HepG2 (cell line): ENCODE results near the gene GPR176.

Experiments used
- EZH2 ChIP-seq: conservative IDR thresholded peaks from 2 replicates; pipeline ENCODE4 v1.6.1; 2012; ENCODE audit warnings: mild to moderate bottlenecking, low read depth, low read length, moderate library complexity
- POLR2AphosphoS5 ChIP-seq: IDR thresholded peaks from 2 replicates; pipeline ENCODE4 v1.6.1; 2012; ENCODE audit warnings: low read depth, low read length
- TGIF2 ChIP-seq: IDR thresholded peaks from 2 replicates; pipeline ENCODE4 v1.6.1; 2016; ENCODE audit warnings: control low read depth, missing compliant biosample characterization
- ZBTB1 ChIP-seq: sonication (generic); formaldehyde crosslinking; IDR thresholded peaks from 2 replicates; pipeline ENCODE4 v1.4.0; 2020; ENCODE audit warnings: missing genetic modification reagents, borderline replicate concordance
- ZNF20 ChIP-seq: sonication (generic); formaldehyde crosslinking; IDR thresholded peaks from 2 replicates; pipeline ENCODE4 v1.4.0; 2020; ENCODE audit warnings: mild to moderate bottlenecking, moderate library complexity, missing genetic modification reagents
- ZNF543 ChIP-seq: sonication (generic); formaldehyde crosslinking; IDR thresholded peaks from 2 replicates; pipeline ENCODE4 v1.4.0; 2020; ENCODE audit warnings: mild to moderate bottlenecking, missing genetic modification reagents
- ZNF775 ChIP-seq: sonication (generic); formaldehyde crosslinking; IDR thresholded peaks from 2 replicates; pipeline ENCODE4 v1.4.0; 2020; ENCODE audit warnings: missing genetic modification reagents, mild to moderate bottlenecking, moderate library complexity, borderline replicate concordance
- ZNF816 ChIP-seq: sonication (generic); formaldehyde crosslinking; IDR thresholded peaks from 2 replicates; pipeline ENCODE4 v1.8.0; 2022; ENCODE audit warnings: missing genetic modification reagents, mild to moderate bottlenecking, borderline replicate concordance
- TF ChIP-seq, protein P1 (sequence below): sonication (generic); formaldehyde crosslinking; IDR thresholded peaks from 2 replicates; pipeline ENCODE4 v1.5.0; 2020; ENCODE audit warnings: missing genetic modification reagents, mild to moderate bottlenecking, borderline replicate concordance
- TF ChIP-seq, protein P2 (sequence below): sonication (generic); formaldehyde crosslinking; IDR thresholded peaks from 2 replicates; pipeline ENCODE4 v1.5.0; 2020; ENCODE audit warnings: mild to moderate bottlenecking, missing genetic modification reagents, moderate library complexity
- TF ChIP-seq, protein P3 (sequence below): sonication (generic); formaldehyde crosslinking; IDR thresholded peaks from one replicate; pipeline ENCODE4 v1.5.1; 2020; ENCODE audit warnings: mild to moderate bottlenecking, missing genetic modification reagents; ENCODE audit errors: not compliant biosample characterization

DNA sequence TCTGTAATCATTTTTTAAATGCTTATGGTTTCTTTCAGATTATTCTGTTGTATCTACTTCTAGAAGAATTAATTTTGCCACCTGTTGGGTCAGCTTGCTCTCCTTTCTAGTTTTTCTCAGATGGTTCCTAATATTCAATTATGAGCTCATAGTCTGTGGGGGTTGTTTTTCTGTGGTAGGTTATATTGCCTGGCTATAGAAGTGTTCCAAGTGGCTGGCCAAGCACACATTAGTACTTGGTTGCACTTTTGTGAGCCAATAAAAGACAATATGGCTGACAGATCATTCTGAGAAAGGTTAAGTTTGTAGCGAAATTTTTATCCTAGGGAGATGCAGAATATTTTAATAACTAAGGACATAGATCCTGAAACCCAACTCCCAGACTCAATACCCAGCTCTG is 105.6 kb downstream of the GPR176 start:
- no peak for TF ChIP-seq EZH2
- TF ChIP-seq ZNF775, result no peak
- TF ChIP-seq, protein P1, sequence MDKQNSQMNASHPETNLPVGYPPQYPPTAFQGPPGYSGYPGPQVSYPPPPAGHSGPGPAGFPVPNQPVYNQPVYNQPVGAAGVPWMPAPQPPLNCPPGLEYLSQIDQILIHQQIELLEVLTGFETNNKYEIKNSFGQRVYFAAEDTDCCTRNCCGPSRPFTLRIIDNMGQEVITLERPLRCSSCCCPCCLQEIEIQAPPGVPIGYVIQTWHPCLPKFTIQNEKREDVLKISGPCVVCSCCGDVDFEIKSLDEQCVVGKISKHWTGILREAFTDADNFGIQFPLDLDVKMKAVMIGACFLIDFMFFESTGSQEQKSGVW, result no peak
- TF ChIP-seq ZBTB1 (CRISPR knock-in tag), result no peak
- TF ChIP-seq POLR2AphosphoS5, result no peak
- no peak for TF ChIP-seq ZNF20 (CRISPR knock-in tag)
- TF ChIP-seq ZNF816 (CRISPR knock-in tag), result no peak
- TF ChIP-seq TGIF2 (CRISPR knock-in tag), result no peak
- no peak for TF ChIP-seq ZNF543 (CRISPR knock-in tag)
- TF ChIP-seq, protein P2, sequence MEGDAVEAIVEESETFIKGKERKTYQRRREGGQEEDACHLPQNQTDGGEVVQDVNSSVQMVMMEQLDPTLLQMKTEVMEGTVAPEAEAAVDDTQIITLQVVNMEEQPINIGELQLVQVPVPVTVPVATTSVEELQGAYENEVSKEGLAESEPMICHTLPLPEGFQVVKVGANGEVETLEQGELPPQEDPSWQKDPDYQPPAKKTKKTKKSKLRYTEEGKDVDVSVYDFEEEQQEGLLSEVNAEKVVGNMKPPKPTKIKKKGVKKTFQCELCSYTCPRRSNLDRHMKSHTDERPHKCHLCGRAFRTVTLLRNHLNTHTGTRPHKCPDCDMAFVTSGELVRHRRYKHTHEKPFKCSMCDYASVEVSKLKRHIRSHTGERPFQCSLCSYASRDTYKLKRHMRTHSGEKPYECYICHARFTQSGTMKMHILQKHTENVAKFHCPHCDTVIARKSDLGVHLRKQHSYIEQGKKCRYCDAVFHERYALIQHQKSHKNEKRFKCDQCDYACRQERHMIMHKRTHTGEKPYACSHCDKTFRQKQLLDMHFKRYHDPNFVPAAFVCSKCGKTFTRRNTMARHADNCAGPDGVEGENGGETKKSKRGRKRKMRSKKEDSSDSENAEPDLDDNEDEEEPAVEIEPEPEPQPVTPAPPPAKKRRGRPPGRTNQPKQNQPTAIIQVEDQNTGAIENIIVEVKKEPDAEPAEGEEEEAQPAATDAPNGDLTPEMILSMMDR (CRISPR knock-in tag), result no peak
- TF ChIP-seq, protein P3, sequence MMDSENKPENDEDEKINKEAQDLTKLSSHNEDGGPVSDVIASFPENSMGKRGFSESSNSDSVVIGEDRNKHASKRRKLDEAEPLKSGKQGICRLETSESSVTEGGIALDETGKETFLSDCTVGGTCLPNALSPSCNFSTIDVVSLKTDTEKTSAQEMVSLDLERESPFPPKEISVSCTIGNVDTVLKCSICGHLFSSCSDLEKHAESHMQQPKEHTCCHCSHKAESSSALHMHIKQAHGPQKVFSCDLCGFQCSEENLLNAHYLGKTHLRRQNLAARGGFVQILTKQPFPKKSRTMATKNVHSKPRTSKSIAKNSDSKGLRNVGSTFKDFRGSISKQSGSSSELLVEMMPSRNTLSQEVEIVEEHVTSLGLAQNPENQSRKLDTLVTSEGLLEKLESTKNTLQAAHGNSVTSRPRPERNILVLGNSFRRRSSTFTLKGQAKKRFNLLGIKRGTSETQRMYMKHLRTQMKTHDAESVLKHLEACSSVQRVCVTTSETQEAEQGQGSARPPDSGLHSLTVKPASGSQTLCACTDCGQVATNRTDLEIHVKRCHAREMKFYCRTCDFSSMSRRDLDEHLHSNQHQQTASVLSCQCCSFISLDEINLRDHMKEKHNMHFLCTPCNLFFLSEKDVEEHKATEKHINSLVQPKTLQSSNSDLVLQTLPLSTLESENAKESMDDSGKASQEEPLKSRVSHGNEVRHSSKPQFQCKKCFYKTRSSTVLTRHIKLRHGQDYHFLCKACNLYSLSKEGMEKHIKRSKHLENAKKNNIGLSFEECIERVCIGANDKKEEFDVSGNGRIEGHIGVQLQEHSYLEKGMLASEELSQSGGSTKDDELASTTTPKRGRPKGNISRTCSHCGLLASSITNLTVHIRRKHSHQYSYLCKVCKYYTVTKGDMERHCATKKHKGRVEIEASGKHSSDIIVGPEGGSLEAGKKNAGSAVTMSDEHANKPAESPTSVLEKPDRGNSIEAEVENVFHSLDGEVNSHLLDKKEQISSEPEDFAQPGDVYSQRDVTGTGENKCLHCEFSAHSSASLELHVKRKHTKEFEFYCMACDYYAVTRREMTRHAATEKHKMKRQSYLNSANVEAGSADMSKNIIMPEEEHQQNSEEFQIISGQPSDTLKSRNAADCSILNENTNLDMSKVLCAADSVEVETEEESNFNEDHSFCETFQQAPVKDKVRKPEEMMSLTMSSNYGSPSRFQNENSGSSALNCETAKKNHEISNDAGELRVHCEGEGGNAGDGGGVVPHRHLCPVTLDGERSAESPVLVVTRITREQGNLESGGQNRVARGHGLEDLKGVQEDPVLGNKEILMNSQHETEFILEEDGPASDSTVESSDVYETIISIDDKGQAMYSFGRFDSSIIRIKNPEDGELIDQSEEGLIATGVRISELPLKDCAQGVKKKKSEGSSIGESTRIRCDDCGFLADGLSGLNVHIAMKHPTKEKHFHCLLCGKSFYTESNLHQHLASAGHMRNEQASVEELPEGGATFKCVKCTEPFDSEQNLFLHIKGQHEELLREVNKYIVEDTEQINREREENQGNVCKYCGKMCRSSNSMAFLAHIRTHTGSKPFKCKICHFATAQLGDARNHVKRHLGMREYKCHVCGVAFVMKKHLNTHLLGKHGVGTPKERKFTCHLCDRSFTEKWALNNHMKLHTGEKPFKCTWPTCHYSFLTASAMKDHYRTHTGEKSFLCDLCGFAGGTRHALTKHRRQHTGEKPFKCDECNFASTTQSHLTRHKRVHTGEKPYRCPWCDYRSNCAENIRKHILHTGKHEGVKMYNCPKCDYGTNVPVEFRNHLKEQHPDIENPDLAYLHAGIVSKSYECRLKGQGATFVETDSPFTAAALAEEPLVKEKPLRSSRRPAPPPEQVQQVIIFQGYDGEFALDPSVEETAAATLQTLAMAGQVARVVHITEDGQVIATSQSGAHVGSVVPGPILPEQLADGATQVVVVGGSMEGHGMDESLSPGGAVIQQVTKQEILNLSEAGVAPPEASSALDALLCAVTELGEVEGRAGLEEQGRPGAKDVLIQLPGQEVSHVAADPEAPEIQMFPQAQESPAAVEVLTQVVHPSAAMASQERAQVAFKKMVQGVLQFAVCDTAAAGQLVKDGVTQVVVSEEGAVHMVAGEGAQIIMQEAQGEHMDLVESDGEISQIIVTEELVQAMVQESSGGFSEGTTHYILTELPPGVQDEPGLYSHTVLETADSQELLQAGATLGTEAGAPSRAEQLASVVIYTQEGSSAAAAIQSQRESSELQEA (CRISPR knock-in tag), result no peak
